Hematopoietic multipotent progenitor cell (in vitro differentiated cells): ENCODE measurements around the gene CLDND2. TPM values are rescaled to one million over a fixed set of nuclear protein-coding genes. Genes with fewer than 3 reads are reported as not detected.
A peak's percentile ranks its signal among the peaks of the same experiment; 100 is the strongest.

Experiments used
- DNase-seq, 3 donors: peaks; one replicate each; pipeline ENCODE4 v3.0.0-alpha.2; 2011 to 2015; ENCODE audit warnings: low read depth in 2 of 3, low spot score in 2 of 3
- total RNA-seq: library from RNA; depleted of rRNA; stranded (reverse); fragments of >200 nt; gene quantifications from one replicate; pipeline ENCODE4 v1.2.3, GENCODE V29; 2012

Gene CLDND2
- total RNA-seq, 1 donor: not detected

- no peak for DNase-seq
These were observed 18.2 kb upstream of the CLDND2 start for GRCh38 chr19:51386882-51387520.

GRCh38 chr19:51382004-51382403 is 13.2 kb upstream of the CLDND2 start:
- no peak for DNase-seq

- DNase-seq: no peak
These were observed 11.6 kb upstream of the CLDND2 start for GRCh38 chr19:51380379-51380778.

GRCh38 chr19:51377422-51377821 is 8.6 kb upstream of the CLDND2 start:
- no peak for DNase-seq

DNA sequence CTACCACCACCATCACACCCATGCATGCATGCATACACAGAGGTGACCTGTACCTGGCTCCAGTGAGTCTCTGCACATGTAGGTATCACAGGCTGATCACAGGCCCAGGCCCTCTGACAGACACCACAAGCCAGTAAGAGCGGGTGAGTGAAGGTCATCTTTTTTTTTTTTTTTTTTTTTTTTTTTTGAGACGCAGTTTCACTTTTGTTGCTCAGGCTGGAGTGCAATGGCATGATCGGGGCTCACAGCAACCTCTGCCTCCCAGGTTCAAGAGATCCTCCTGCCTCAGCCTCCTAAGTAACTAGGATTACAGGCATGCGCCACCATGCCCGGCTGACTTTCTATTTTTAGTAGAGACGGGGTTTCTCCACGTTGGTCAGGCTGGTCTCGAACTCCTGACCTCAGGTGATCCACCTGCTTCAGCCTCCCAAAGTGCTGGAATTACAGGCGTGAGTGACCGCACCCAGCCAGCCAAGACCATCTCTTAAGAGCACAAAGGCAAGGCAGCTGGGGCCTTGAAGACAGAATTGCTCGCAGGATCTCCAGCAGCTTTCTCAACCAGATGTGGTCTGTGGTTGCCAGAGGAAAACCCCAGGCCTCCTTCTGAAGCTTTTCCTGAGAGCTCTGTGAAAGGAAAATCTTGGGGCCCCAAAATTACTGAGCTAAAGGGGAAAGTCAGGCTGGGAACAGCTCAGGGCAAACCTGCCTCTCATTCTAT is 6.9 kb upstream of the CLDND2 start:
- DNase-seq: peak in 1 of 3 donors; percentile 35

- peak in 2 of 3 donors; percentile 85 to 93 for DNase-seq
These were observed 4.1 kb upstream of the CLDND2 start, which contains the start of gene NKG7 for GRCh38 chr19:51372649-51373504. Gene NKG7, minus strand, starts transcription at chr19:51372654. Its CDS starts 119 bp downstream, at chr19:51372535.

DNA sequence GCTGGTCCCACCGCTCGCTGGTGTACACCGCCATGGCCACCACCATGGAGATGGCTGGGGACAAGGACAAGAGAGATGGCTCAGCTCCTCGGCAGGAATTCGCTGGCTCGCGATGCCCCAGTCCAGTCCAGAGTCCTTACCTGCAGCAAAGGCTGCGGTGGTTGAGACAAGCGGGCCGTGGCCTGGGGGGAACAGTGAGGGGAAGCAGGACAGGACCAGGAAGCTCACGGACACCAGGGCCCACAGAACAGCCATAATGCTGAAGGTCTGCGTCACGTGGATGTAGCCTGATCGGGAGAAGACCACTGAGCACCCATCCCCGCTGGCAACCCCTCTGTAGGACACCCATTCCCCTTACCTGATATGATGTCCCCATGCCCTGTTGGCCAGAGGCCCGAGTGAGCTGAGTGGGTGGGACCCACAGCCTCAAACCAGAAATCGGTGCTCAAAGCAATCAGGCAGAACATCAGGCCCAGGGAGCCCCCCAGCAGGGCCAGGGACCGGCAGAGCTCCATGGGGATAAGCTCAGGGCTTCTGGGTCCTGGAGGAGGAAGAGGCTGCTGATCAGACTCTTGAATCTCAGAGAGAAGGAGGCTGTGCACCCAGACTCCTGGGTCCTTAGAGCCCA is 3.3 kb upstream of the CLDND2 start:
- DNase-seq: no peak

GRCh38 chr19:51371186-51371690 is 2.4 kb upstream of the CLDND2 start:
- DNase-seq: no peak

GRCh38 chr19:51370230-51370629 is 1.4 kb upstream of the CLDND2 start:
- no peak for DNase-seq

DNA sequence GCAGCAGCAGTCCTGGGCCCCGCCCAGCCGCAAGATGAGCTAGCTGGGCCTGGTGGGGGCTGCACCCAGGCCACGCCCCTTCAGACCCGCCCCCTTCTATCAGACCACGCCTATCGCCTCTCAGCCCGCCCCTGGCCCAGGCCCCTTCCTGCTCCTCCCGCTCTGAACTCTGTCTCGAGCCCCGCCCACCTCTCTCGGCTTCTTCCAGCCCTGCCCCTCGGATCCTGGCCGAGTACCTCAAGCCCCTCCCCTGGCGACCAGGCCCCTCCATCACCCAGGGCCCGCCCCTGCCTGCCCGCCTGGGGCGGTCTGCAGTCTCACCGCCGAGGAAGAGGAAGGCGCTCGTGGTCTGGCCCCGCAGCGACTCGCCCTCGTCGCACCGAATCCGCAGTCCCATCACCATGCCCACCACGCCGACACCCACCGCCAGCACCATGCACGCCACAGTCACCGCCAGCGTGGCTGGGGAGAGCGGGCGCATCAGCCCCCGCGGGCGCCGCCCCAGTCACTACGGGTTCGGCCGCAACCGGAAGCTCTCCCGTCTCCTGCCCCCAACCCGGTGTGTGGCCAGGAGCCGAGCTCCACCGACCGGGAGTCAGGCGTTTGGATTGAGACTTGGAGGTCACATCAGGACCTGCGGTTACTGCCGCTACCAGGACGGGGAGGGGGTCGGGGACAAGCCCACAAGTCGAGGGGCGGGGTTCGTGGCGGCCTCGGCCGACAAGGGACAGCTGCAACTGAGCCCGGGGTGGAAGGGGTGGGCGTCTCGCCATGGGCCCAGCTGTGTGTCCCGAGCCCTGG is 1.0 kb downstream of the CLDND2 start:
- peak; percentile 81 to 97 (median 97) for DNase-seq

GRCh38 chr19:51367255-51367564 is 1.6 kb downstream of the CLDND2 start:
- DNase-seq: no peak

DNA sequence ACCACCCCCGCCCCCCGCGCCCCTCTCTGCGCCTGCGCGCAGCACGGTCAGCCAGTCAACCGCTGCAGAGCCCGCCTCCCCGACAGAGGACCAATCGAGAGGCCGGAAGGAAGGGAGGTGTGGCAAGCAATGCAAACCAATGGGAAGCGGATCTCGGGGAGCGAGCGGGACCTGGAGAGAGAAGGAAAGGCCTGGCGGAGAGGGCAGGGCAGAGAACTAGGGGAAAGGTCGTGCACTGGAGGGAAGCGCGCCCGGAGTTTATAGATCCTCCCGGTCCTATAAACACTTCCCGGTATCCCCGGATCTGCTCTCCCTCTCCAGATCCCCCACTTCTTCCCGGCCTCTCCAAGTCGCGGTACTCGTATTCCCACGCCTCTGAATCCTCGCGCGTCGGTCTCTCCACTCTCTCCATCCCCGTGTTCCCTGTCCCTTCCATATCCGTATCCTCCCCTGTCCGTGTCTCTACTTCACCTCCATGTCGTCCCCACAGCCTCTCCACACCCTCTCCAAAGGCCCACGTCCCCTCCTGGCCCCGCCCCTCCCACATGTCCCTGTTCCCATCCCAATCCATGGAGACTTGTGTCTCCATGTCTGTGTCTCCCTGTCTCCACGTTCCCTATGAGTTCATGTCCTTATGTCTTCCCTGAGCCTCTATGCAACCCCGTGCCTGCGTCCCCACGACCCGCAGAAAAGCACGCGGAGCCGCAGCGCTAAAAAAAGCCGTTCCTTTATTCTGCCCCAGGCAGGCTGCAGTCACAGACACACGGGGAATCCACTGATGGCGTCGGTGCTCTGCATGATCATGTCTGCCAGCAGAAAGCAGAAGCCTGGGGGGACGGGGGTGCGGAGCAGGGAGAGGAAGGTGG is 2.2 kb downstream of the CLDND2 start:
- DNase-seq: peak; percentile 73 to 98 (median 96)

DNA sequence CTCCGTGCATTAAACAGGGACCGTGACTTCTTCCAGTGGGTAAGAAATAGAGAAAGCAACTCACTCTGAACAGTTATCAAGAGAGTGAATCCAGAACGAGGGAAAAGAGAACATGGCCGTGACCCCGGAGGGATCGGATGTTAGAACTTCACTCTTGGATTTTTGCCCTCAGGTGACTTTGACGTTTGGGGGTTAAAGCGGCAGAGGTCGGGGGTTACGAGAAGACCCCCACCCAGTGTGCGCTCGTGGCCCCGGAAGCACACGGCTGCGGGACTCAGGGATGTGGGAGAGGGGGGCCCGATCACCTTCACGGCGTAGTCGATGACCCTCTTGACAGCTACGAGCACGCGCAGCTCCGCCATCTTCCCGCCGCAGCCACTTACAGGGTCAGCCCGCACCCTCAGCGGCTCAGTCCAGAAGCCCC is 2.8 kb downstream of the CLDND2 start, which contains the start of gene ETFB:
ETFB (minus strand) TSS at position 424 of the 424 bp plus-strand sequence; CDS start at position 362, 62 bp downstream.
- DNase-seq: no peak

DNA sequence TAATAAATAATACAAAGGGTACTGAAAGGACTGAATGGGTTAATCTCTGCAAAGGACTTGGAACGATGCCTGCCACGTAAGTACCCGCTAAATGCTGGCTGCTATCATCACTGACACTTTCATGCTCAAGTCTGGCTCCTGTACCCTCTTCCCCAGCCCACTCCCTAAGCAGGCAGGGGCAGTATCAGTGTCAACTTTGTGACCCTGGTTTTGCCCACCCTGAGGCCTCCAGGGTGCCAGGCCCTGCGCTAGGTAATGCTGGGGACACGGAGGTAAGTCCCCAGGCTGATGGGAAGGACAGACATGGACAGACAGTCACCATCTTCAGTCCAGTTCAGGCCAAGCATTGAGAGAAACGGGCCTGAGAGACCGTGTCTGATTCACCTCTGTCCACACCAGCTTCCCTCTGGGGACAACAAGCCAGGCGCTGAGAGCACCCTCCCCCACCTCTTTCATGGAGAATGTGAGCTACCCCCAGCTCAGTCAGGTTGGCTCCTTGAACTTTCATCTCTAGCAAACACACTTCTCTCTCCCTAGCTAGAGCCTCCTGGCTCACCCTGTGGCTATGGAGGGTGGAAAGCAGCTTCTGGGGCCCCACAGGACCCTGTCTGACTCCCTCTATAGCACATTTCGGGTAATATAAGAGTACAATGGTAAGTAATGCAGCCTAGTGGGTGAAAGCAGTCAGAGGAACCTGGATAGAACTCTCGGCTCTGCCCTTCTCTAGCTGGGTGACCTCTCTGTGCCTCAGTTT is 3.4 kb downstream of the CLDND2 start:
- peak in 2 of 3 donors; percentile 40 to 63 for DNase-seq

- DNase-seq: no peak
These were observed 4.3 kb downstream of the CLDND2 start for GRCh38 chr19:51364200-51365106.

- no peak for DNase-seq
These were observed 7.6 kb downstream of the CLDND2 start for GRCh38 chr19:51361239-51361638.

DNA sequence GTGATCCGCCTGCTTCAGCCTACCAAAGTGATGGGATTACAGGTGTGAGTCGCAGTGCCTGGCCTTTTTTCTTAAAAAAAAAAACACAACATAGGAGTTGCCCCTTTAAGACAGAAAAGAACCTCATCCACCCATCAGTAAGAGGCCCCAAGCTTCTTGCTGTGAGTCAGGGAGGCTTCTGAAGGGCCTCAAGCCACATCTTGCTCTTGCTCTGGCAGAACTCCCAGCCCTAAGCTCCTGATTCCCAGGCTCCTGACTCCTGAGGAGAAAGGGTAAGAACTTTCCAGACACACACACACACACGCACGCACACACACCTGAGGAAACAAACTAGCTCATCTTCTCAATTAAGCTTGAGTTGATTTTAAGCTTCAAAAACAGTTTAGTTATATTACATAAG is 9.5 kb downstream of the CLDND2 start:
- DNase-seq: no peak
